GM19035 (cell line): ENCODE data around the gene CAMKMT.
"Not testable (repeated sequence)": the region's sequence is repeated elsewhere in the genome, so short reads cannot be mapped to it uniquely, and the experiment has no call there.

ENCODE experiments used
- ATAC-seq: cut with Tn5 transposase; IDR thresholded peaks from one replicate; pipeline ENCODE4 v1.9.1; 2021; ENCODE audit not compliant: unreplicated experiment

Gene CAMKMT

GRCh38 chr2:44495544-44495943, 133.8 kb downstream of the CAMKMT start:
- no peak for ATAC-seq

GRCh38 chr2:44496130-44496529, 134.4 kb downstream of the CAMKMT start:
- ATAC-seq: no peak

GRCh38 chr2:44498551-44498950, 136.8 kb downstream of the CAMKMT start:
- ATAC-seq: no peak

GRCh38 chr2:44505664-44506063, 143.9 kb downstream of the CAMKMT start:
- ATAC-seq: not testable (repeated sequence)

DNA sequence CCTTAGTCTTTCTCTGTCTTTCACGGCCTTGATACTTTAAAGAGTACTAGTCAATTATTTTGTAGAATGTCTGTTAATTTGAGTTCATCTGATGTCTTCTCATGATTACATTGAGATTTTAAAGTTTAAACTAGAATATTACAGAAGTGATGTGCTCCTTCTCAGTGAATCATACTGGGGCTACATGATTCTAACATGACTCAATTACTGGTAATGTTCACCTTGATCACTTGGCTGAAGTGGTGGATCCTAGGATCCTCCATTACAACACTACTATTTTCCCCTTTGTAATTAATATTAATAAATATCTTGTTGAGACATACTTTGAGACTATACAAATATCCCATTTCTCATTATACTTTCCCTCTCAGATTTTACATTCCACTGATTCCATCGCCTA, 148.5 kb downstream of the CAMKMT start:
- ATAC-seq: no peak

- ATAC-seq: no peak
Observed at GRCh38 chr2:44515416-44515815, 153.7 kb downstream of the CAMKMT start.

GRCh38 chr2:44519026-44519425, 157.3 kb downstream of the CAMKMT start:
- ATAC-seq: no peak

GRCh38 chr2:44522846-44523245, 161.1 kb downstream of the CAMKMT start:
- ATAC-seq: no peak

GRCh38 chr2:44524347-44524926, 162.7 kb downstream of the CAMKMT start:
- ATAC-seq: no peak

GRCh38 chr2:44526352-44526751, 164.6 kb downstream of the CAMKMT start:
- no peak for ATAC-seq

DNA sequence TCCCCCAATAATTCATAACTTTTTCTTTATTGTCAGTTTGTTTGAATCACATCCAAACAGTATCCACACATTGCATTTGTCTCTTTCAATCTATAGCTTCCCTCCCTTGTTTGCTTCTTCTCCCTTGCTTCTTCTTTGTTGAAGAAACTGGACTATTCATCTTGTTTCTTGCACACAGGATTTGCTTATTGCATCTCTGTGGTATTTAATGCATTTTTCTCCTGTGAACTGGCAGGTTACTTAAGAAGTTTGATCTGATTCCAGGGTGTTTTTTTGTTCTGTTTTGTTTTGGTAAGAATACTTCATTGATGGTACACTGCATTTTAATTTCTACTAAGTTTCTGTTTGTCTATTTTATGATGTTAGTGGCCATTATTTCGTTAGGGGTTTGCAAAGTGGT, 166.8 kb downstream of the CAMKMT start:
- no peak for ATAC-seq

DNA sequence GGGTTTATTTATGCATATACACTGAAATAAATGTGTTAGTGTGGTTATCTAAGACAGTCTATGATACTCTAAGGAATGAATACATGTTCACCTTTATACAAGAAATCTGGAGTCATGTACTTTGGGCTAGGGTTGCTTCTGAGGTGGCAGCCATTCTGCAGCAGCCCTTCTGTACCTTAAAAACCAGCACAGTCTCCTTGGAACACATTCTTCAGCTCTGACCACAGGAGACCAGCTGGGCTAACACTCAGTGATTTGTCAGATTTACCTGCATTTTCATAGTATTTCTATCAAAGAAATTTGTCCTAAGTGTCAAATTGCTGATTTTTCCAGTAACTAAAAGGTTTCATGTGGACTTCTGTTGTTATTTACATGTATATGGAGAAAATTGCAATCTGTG, 167.7 kb downstream of the CAMKMT start:
- no peak for ATAC-seq

- no peak for ATAC-seq
Observed at GRCh38 chr2:44531289-44531688, 169.5 kb downstream of the CAMKMT start.

GRCh38 chr2:44532031-44532430, 170.3 kb downstream of the CAMKMT start:
- ATAC-seq: no peak

DNA sequence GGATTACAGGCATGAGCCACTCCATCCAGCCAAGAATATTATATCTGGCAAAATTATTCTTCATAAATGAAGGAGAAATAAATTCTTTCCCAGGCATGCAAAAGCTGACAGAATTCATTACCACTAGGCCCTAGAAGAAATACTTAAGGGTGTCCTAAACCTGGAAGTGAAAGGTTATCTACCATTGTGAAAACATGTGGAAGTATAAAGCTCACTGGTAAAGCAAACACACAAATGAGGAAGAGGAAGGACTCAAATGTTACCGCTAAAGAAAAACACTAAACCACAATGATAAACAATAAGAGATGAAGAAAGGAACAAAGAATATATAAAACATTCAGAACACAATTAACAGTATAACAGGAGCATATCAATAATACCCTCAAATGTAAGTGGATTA, 171.8 kb downstream of the CAMKMT start:
- no peak for ATAC-seq

GRCh38 chr2:44535376-44535775, 173.6 kb downstream of the CAMKMT start:
- no peak for ATAC-seq

- ATAC-seq: no peak
Observed at GRCh38 chr2:44537264-44537663, 175.5 kb downstream of the CAMKMT start.

- no peak for ATAC-seq
Observed at GRCh38 chr2:44542520-44542919, 180.8 kb downstream of the CAMKMT start.

GRCh38 chr2:44543773-44544725, 182.3 kb downstream of the CAMKMT start:
- ATAC-seq: no peak

DNA sequence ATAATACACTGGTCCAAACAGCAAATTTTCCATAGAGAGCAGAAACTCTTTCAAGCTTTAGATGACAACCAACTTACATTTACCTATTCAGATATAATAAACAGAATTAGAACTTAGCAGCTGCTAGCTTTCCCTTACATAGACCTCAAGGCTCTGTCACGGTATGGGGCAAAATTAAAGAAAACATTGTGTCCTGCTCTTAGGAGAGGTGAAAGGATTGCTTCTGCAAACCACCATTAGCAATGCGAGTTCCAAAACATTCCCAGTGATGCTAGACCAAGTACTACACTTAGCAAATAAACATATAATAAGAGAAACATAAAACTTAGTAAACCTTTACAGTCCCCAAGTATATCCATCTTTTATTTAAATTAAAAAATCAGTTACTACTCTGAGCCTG, 183.3 kb downstream of the CAMKMT start:
- no peak for ATAC-seq

DNA sequence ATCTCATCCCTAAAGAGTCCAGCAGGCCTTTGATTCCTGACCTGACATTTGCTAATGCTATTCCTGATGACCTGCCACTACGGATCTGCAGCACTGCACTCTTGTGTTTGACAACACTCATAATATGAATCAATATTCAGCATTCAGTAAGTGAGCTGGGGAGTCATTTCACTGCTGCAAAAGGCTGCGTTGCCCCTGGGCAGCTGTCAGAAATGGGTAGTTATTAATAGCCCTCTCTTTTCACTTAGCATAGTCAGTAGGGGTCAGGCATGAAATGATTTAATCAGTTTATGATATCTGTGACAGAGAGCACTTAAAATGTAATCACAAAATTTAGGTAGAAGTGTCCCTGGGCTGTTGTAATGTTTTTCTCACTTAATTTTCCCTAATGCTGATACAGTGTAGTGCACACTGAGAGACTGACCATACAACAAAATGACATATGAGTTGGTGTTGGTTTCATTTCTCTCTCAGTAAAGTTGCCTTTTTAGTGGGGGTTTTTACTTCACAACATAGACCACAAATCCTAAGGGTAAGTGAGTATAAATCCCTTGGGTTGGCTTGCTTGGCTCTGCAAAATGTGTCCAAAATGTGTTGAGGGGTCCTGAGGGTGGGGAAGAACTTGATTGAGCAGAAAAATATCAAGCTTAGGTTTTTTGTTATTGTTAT, 184.8 kb downstream of the CAMKMT start:
- no peak for ATAC-seq

DNA sequence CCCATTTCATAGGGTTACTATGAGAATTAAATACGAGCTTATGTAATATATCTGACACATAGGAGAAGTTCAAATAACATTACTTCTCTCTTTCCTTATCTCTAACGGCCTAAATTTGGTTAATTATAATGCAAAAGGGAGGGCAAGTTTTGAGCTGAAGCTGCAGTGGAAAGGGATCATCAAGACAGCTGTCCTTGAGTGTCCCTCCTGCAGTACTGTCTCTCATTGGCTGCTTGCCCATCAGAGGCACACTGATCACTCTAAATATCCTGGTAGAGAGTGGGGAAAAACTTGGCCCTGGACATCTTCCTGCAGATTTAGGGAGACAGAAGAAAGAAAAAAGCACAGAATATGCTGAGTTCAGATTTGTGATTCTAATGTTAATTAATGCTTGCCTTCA, 186.0 kb downstream of the CAMKMT start:
- no peak for ATAC-seq
